ENCODE measurements around the gene CDKN1C. TPM values are rescaled to one million over a fixed set of nuclear protein-coding genes. Genes with fewer than 3 reads are reported as not detected.

The CDKN1C gene
- total RNA-seq, 2 donors from 2014 or later = 1.2 to 2.0 TPM

DNA sequence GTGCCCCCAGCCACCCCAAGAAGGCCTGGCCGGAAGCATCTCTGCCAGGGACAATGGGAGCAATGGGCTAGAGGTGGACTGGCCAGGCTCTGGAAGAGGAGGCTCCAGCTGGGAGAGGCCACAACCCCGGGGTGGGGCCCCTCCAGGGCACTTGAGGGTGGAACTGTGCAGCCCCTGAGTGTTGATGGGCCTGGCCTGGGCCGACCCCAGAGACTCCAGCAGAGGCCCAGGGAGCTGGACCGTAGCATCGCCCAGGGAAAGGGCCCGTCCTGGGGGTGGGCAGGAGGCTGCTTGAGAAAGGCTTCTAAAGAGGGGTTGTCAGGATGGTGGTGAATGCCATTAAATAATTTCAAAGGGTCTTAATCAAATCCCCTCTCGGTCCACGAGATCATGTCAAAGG lies 30.4 kb downstream of the CDKN1C start:
- Mint-ChIP-seq H3K27ac (no peak overlapping the region), H3K4me3 (no peak overlapping the region), H3K27me3 (peaks cover 0 to 2% of the 10 kb centered on the region in 2 donors), H3K9me3 (no peaks in the 10 kb centered on the region), H3K36me3 (no peaks in the 10 kb centered on the region), H3K4me1 (ENCODE audit: low read depth in 2 of 2) (no peaks in the 10 kb centered on the region)
- no peak for DNase-seq (ENCODE audit: low spot score)
- ATAC-seq = no peak

DNA sequence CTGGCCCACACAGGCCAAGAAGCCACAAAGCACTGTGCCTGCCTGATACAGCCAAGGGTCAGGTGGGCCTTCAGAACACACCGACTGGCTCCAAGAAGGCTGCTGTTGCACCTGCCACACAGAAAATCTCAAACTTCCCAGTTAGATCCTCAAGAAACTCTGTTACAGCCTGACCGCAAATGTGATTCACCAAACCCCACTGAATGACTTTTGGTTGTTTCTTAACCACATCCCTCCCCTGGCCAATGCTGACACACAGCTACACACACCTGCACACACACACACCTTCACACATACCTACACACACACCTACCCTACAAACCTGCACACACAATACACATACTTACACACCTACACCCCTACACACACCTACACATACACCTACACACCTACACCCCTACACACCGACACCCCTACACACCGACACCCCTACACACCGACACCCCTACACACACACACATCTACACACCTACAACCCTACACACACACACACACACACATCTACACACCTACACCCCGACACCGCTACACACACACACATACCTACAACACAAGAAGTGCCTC lies 31.5 kb downstream of the CDKN1C start:
- no peaks in the 10 kb centered on the region for H3K4me1 Mint-ChIP-seq (ENCODE audit: low read depth in 2 of 2)
- no peaks in the 10 kb centered on the region for H3K27me3 Mint-ChIP-seq
- ATAC-seq (no peak), DNase-seq (ENCODE audit: low spot score) (no peak)
- no peaks in the 10 kb centered on the region for H3K36me3 Mint-ChIP-seq
- H3K27ac Mint-ChIP-seq = no peak overlapping the region
- no peaks in the 10 kb centered on the region for H3K9me3 Mint-ChIP-seq
- H3K4me3 Mint-ChIP-seq = no peak overlapping the region

DNA sequence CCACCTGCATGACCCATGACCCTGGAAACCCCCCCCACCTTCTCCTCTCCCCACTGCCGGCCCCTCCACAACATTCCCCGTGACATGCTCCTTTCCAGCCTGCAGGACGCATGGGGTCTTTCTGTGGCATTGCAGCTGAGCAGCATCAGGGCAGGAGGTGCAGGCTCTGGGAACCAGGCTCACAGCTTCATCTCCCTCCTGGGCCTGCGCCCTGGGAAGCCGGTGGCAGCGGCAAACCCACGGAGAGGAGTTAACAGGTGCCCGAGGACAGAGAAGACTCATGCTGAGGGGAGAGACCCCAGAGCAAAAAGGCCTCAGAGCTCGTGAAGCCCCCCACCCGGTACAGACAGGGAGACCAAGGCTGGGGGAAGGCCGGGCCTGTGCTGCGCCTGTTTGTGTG lies 32.2 kb downstream of the CDKN1C start:
- ATAC-seq = no peak
- Mint-ChIP-seq H3K4me3 (no peak overlapping the region), H3K27me3 (no peaks in the 10 kb centered on the region), H3K9me3 (no peaks in the 10 kb centered on the region), H3K27ac (no peak overlapping the region), H3K4me1 (ENCODE audit: low read depth in 2 of 2) (no peaks in the 10 kb centered on the region), H3K36me3 (no peaks in the 10 kb centered on the region)
- DNase-seq (ENCODE audit: low spot score) = no peak

DNA sequence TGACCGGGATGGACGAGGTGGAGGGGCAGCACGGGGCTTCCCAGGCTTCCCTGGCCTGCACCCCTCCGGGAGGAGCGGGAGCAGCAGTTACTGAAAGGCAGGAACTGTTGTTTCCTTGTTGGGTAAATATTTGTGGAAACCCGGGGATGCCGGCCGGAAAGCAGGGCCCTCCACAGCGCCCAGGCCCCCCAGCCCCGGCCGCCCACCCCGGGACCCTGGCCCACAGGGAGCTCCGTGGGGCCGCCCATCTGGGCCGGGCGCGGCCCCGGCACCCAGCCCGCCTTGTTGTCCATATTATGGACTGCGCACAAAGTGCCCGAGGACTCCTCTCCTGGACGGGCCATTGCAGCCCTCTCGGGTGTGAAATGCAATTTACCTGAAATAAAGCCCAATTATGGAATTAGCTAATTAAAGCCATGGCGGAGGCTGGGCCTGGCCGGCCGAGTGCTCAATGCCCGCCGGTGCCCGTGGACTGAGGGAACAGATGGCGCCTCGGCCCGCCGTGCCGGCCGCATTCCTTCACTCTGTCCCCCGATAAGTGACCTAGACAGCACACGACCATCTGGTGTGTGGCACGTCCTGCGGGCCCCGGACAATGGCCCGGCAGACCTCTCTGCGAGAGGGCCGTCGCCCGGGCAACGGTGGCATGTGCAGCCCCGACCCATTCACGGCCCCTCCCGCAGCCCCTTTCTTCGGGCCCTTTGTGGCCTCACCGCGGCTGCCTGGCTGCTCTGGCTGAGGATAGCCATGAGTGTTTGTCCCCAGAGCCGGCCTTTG lies 35.4 kb downstream of the CDKN1C start:
- Mint-ChIP-seq H3K4me1 (ENCODE audit: low read depth in 2 of 2) (no peaks in the 10 kb centered on the region), H3K27ac (no peak overlapping the region), H3K36me3 (no peaks in the 10 kb centered on the region), H3K9me3 (no peaks in the 10 kb centered on the region), H3K4me3 (no peak overlapping the region), H3K27me3 (no peaks in the 10 kb centered on the region)
- DNase-seq (ENCODE audit: low spot score) (no peak), ATAC-seq (no peak)

DNA sequence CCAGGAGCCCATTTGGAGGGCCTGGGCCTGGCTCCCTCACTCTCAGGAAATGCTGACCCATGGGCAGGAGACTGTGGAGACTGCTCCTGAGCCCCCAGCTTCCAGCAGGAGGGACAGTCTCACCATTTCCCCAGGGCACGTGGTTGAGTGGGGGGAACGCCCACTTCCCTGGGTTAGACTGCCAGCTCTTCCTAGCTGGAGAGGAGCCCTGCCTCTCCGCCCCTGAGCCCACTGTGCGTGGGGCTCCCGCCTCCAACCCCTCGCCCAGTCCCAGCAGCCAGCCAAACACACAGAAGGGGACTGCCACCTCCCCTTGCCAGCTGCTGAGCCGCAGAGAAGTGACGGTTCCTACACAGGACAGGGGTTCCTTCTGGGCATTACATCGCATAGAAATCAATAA lies 37.1 kb downstream of the CDKN1C start:
- ATAC-seq (no peak), DNase-seq (ENCODE audit: low spot score) (no peak)
- Mint-ChIP-seq H3K36me3 (no peaks in the 10 kb centered on the region), H3K27me3 (no peaks in the 10 kb centered on the region), H3K4me3 (no peak overlapping the region), H3K9me3 (no peaks in the 10 kb centered on the region), H3K4me1 (ENCODE audit: low read depth in 2 of 2) (no peaks in the 10 kb centered on the region), H3K27ac (no peak overlapping the region)

DNA sequence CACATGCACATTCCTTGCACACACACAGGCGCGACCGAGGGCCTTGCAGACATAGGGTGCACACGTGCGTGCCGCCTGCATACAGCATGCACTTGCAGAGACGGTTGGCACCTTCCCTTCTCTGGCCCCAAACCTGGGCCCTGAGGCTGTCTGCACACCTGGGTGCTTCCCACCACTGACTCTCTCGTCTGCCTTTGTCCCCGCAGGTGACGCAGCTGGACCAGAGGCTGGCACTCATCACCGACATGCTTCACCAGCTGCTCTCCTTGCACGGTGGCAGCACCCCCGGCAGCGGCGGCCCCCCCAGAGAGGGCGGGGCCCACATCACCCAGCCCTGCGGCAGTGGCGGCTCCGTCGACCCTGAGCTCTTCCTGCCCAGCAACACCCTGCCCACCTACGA lies 38.0 kb downstream of the CDKN1C start:
- ATAC-seq = no peak
- Mint-ChIP-seq H3K4me3 (no peak overlapping the region), H3K27ac (no peak overlapping the region), H3K36me3 (no peaks in the 10 kb centered on the region), H3K4me1 (ENCODE audit: low read depth in 2 of 2) (no peaks in the 10 kb centered on the region), H3K27me3 (no peaks in the 10 kb centered on the region), H3K9me3 (no peaks in the 10 kb centered on the region)
- no peak for DNase-seq (ENCODE audit: low spot score)

DNA sequence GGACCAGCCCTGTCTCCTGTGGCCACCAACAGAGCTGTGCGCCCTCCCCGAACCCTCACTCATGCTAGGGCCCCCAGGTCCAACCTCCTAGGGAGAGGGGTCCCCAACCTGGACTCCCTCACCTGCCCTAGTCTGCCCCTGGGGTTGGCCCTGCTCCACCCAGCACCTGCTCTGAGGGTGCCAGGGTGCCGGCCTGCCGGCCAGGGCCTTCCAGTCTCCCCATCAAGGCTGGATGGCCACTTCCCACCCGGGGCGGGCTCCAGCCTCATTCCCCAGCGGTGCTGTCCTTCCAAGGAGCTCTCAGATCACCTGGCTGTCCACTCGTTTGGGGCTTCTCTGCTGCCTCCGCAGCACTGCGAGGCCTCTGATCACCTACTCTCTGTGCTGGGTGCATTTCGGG lies 39.1 kb downstream of the CDKN1C start:
- ATAC-seq = no peak
- DNase-seq (ENCODE audit: low spot score) = no peak
- no peak overlapping the region for H3K4me3 Mint-ChIP-seq
- no peak overlapping the region for H3K27ac Mint-ChIP-seq
- H3K36me3 Mint-ChIP-seq = no peaks in the 10 kb centered on the region
- no peaks in the 10 kb centered on the region for H3K4me1 Mint-ChIP-seq (ENCODE audit: low read depth in 2 of 2)
- H3K27me3 Mint-ChIP-seq = no peaks in the 10 kb centered on the region
- no peaks in the 10 kb centered on the region for H3K9me3 Mint-ChIP-seq

DNA sequence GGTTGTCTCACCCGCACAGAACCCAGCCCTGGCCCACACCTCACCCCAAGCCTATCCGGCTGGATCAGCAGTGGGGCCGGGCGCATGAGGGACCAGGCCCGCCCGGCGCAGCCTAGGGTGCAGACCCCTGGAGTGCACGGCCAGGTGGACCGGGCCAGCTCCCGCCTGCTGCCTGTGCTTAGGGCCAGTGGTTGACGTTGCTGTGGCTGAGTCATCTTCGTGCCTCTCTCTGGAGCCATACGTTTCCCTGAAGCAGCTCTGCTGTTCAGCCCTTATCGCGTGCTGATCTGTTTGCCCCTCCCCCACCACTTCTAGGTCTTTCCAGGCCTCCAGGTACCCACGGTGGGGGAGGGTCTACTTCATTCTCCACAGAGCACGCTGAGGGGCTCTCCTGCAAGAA lies 39.5 kb downstream of the CDKN1C start:
- DNase-seq (ENCODE audit: low spot score) = no peak
- no peak overlapping the region for H3K4me3 Mint-ChIP-seq
- ATAC-seq = peak in 1 of 2 donors; percentile 25
- H3K36me3 Mint-ChIP-seq = no peaks in the 10 kb centered on the region
- H3K27ac Mint-ChIP-seq = no peak overlapping the region
- no peaks in the 10 kb centered on the region for H3K4me1 Mint-ChIP-seq (ENCODE audit: low read depth in 2 of 2)
- H3K27me3 Mint-ChIP-seq = no peaks in the 10 kb centered on the region
- no peaks in the 10 kb centered on the region for H3K9me3 Mint-ChIP-seq

DNA sequence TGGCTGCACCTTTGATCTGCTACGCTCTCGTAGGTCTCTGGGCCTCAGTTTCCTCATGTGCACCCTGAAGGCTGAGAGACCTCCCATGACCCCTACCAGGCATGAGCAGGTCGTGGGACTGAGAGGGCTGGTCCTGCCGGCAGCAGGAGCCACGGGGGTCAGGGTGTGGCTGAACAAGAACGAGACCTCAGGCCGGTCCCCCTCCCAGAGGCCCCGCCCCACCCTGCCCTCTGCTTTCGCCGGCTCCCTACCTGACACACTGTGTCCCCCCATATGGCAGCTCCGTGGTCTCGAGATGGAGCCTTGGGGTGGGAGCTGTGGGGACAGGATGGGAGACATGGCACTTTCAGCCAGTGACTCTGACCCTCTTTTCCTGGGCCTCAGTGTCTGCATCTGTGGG lies 40.6 kb downstream of the CDKN1C start:
- Mint-ChIP-seq H3K27ac (no peak overlapping the region), H3K4me1 (ENCODE audit: low read depth in 2 of 2) (no peaks in the 10 kb centered on the region), H3K4me3 (no peak overlapping the region), H3K27me3 (no peaks in the 10 kb centered on the region), H3K36me3 (no peaks in the 10 kb centered on the region), H3K9me3 (no peaks in the 10 kb centered on the region)
- no peak for ATAC-seq
- no peak for DNase-seq (ENCODE audit: low spot score)

DNA sequence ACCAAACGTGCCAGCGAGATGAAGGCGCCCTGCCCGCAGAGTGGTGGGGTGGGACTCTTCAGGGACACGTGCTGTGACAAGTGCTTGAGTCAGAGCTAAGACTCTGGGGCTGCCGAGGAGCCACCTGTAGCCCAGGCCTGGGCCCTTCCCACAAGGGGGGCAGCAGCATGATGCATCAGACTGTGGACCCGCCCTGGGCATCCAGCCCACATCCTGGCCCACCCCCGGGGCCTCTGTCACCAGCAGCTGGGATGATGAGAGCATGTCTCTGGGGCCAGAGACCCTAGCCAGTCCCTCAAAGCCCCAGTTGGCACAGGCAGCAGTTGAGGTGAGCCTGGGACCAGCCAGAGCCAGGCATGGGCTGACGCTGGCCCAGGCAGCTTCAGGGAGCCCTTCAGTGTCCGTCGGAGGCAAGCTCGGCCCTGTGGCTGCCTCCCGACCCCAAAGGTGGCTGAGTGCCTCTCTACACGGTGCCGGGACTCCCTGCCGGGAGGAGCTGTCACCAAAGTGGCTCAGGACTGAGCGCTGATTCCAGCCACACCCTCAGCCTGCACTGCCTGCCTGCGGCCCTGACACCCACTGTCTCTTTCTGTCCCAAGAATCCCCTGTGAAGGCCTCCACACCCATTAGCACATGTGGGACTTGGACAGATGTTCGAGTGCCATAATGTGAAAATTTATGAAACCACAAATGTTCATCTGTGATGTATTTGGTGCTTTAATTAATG lies 41.3 kb downstream of the CDKN1C start:
- no peaks in the 10 kb centered on the region for H3K4me1 Mint-ChIP-seq (ENCODE audit: low read depth in 2 of 2)
- H3K9me3 Mint-ChIP-seq = no peaks in the 10 kb centered on the region
- no peak overlapping the region for H3K27ac Mint-ChIP-seq
- DNase-seq (ENCODE audit: low spot score) (no peak), ATAC-seq (no peak)
- H3K4me3 Mint-ChIP-seq = no peak overlapping the region
- no peaks in the 10 kb centered on the region for H3K27me3 Mint-ChIP-seq
- no peaks in the 10 kb centered on the region for H3K36me3 Mint-ChIP-seq

DNA sequence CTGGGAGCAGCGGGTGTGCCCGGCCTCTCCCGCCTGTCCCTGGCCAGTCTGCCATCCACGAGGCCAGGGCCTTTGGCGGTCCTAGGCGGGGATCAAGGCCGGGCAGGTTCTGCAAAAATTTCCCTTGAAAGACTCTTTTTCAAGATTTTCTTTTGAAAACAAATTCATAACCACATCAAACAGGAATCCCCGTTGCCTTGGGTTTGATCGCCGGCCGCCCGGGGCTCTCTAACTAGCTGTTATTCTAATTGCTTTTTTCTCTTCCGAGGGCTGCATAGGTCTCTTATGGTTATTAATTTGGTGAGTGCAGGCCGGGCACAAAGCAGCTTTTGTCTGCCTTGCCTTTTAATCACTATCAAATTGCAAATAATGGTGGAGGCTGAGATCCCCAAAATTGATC lies 42.0 kb downstream of the CDKN1C start:
- Mint-ChIP-seq H3K4me1 (ENCODE audit: low read depth in 2 of 2) (no peaks in the 10 kb centered on the region), H3K27me3 (no peaks in the 10 kb centered on the region), H3K36me3 (no peaks in the 10 kb centered on the region), H3K4me3 (no peak overlapping the region), H3K9me3 (no peaks in the 10 kb centered on the region), H3K27ac (no peak overlapping the region)
- ATAC-seq (no peak), DNase-seq (ENCODE audit: low spot score) (no peak)

DNA sequence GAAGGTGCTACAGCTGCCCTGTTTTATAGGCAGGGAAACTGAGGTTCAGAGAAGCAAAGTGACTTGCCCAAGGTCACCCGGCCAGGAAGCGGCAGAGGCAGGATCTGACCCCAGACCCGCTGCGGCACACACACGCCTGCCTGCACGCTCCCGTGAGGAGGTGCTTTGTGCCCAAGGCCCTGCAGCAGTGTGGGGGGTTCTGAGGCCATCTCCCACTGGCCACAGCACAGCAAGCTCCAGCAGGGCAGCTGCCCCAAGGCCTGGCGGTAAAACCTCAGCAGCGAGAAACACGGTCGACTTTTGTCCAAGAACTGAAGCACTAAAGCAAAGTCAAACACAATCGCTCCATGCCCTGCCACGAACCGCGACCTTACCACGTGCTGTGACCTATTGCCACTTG lies 42.7 kb downstream of the CDKN1C start:
- ATAC-seq (no peak), DNase-seq (ENCODE audit: low spot score) (no peak)
- Mint-ChIP-seq H3K4me1 (ENCODE audit: low read depth in 2 of 2) (no peaks in the 10 kb centered on the region), H3K36me3 (no peaks in the 10 kb centered on the region), H3K27ac (no peak overlapping the region), H3K27me3 (no peaks in the 10 kb centered on the region), H3K9me3 (no peaks in the 10 kb centered on the region), H3K4me3 (no peak overlapping the region)

DNA sequence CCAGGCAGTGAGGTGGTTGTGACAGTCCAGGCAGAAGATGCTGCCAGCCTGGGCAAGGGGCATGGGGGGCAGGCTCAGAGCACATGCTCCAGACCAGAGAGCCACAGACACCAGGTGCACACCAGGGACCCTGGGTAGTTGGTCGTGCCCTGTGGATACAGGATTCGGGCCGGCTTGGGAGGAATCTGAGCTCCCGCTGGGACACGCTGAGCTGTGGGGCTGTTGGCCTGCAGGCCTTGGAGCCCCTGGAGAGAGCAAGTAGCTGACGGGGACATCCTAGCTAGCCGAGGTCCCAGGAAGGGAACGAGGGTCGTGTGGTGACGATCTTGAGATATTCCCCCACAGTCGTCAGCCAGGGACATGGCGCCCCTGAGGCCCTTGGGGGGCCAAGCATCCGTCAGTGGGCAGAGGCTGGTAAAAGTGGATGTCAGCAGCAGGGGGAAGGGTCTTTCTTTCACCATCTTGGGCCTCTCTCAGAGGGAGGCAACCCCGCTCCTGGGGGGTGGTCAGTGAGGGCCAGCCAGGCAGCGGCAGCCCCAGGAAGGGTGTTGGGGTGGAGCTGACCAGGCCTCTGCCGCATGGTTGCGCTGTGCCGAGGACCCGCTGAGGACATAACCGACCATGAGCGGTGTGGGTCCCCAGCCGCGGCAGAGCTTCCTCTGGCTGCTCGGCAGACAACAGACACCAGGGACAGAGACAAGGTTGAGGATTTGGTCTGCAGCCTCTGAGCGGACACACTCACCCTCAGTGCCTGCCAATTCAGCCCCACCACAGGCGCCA lies 44.0 kb downstream of the CDKN1C start:
- no peaks in the 10 kb centered on the region for H3K27me3 Mint-ChIP-seq
- H3K4me1 Mint-ChIP-seq (ENCODE audit: low read depth in 2 of 2) = no peaks in the 10 kb centered on the region
- H3K9me3 Mint-ChIP-seq = no peaks in the 10 kb centered on the region
- no peak overlapping the region for H3K27ac Mint-ChIP-seq
- ATAC-seq (no peak), DNase-seq (ENCODE audit: low spot score) (no peak)
- H3K4me3 Mint-ChIP-seq = no peak overlapping the region
- no peaks in the 10 kb centered on the region for H3K36me3 Mint-ChIP-seq

DNA sequence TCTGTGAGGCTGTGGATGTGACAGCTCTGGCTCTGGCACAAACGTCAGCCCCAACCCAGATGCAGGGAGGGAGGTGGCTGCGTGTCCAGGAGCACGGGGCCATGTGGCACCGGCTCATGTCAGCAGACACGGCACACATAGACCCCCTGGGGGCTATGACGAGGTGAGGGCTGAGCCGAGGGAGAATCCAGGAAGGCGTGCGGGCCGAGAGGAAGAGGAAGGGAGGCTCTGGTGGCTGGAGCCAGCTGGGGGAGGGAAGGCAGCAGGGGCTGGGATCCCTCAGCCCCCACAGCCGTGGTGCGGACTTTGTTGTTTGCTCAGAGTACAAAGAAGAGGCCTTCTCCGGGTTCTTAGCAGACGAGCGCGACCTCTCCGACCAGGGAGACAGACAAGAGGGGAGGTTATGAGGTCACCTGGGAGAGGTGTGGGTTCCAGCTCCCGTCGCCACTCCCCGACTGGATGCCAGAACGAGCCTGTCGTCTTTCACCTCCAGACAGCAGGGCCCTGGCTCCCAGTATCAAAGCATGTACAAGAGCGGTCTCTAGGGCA lies 46.1 kb downstream of the CDKN1C start:
- H3K27me3 Mint-ChIP-seq = no peaks in the 10 kb centered on the region
- DNase-seq (ENCODE audit: low spot score) = no peak
- no peaks in the 10 kb centered on the region for H3K4me1 Mint-ChIP-seq (ENCODE audit: low read depth in 2 of 2)
- no peak overlapping the region for H3K27ac Mint-ChIP-seq
- no peak for ATAC-seq
- no peaks in the 10 kb centered on the region for H3K9me3 Mint-ChIP-seq
- H3K36me3 Mint-ChIP-seq = no peaks in the 10 kb centered on the region
- no peak overlapping the region for H3K4me3 Mint-ChIP-seq
